Measurements from ENCODE around the gene GRIP2.

The GRIP2 gene

GRCh38 chr3:14549256-14549919 is 9.2 kb upstream of the GRIP2 start:
- no peaks in the 10 kb centered on the region for H4K20me1 ChIP-seq (ENCODE audit: insufficient read depth, low read length)
- no peak overlapping the region for H3K9ac ChIP-seq (ENCODE audit: low read length)
- no peak overlapping the region for H3K4me2 ChIP-seq (ENCODE audit: low read length)
- no peak overlapping the region for H3K27ac ChIP-seq (ENCODE audit: low read depth, low read length, poor library complexity, severe bottlenecking)
- H2AFZ ChIP-seq (ENCODE audit: low read length), result no peak overlapping the region
- no peaks in the 10 kb centered on the region for H3K36me3 ChIP-seq (ENCODE audit: insufficient read depth, low read length)
- no peaks in the 10 kb centered on the region for H3F3A ChIP-seq (ENCODE audit: insufficient read depth, low read length)
- TF ChIP-seq EZH2 (IDR thresholded peaks at IDR 0.05; ENCODE audit: borderline replicate concordance, low read length) (no peak), CTCF (IDR thresholded peaks at IDR 0.05; ENCODE audit: low read length) (peak; percentile 34)
- no peaks in the 10 kb centered on the region for H3K79me2 ChIP-seq (ENCODE audit: insufficient read depth, low read length)
- H3K9me2 ChIP-seq (ENCODE audit: low read depth, low read length), result no peaks in the 10 kb centered on the region
- peaks cover 8% of the 10 kb centered on the region; the same call in 1 of the 2 replicates for H3K27me3 ChIP-seq (ENCODE audit: insufficient read depth, low read length)
- H3K4me1 ChIP-seq (ENCODE audit: insufficient read depth, low read length, severe bottlenecking), result no peaks in the 10 kb centered on the region
- no peak overlapping the region for H3K4me3 ChIP-seq (ENCODE audit: low read depth, low read length, poor library complexity, severe bottlenecking)
- no peaks in the 10 kb centered on the region for H3K9me3 ChIP-seq (ENCODE audit: low read length)

- Histone ChIP-seq H3K27me3 (ENCODE audit: insufficient read depth, low read length) (peaks cover 8% of the 10 kb centered on the region; the same call in 1 of the 2 replicates), H3F3A (ENCODE audit: insufficient read depth, low read length) (no peaks in the 10 kb centered on the region), H4K20me1 (ENCODE audit: insufficient read depth, low read length) (no peaks in the 10 kb centered on the region), H3K4me1 (ENCODE audit: insufficient read depth, low read length, severe bottlenecking) (no peaks in the 10 kb centered on the region), H2AFZ (ENCODE audit: low read length) (no peak overlapping the region), H3K79me2 (ENCODE audit: insufficient read depth, low read length) (no peaks in the 10 kb centered on the region), H3K9ac (ENCODE audit: low read length) (no peak overlapping the region), H3K4me2 (ENCODE audit: low read length) (no peak overlapping the region), H3K27ac (ENCODE audit: low read depth, low read length, poor library complexity, severe bottlenecking) (no peak overlapping the region), H3K9me2 (ENCODE audit: low read depth, low read length) (no peaks in the 10 kb centered on the region), H3K9me3 (ENCODE audit: low read length) (no peaks in the 10 kb centered on the region), H3K4me3 (ENCODE audit: low read depth, low read length, poor library complexity, severe bottlenecking) (no peak overlapping the region), H3K36me3 (ENCODE audit: insufficient read depth, low read length) (no peaks in the 10 kb centered on the region)
- TF ChIP-seq CTCF (IDR thresholded peaks at IDR 0.05; ENCODE audit: low read length) (peak; percentile 75), EZH2 (IDR thresholded peaks at IDR 0.05; ENCODE audit: borderline replicate concordance, low read length) (no peak)
Observed at GRCh38 chr3:14548321-14548729, 8.2 kb upstream of the GRIP2 start.

- H3K4me2 ChIP-seq (ENCODE audit: low read length), result no peak overlapping the region
- no peaks in the 10 kb centered on the region for H4K20me1 ChIP-seq (ENCODE audit: insufficient read depth, low read length)
- no peaks in the 10 kb centered on the region for H3F3A ChIP-seq (ENCODE audit: insufficient read depth, low read length)
- H3K4me1 ChIP-seq (ENCODE audit: insufficient read depth, low read length, severe bottlenecking), result no peaks in the 10 kb centered on the region
- no peaks in the 10 kb centered on the region for H3K79me2 ChIP-seq (ENCODE audit: insufficient read depth, low read length)
- H2AFZ ChIP-seq (ENCODE audit: low read length), result no peak overlapping the region
- no peaks in the 10 kb centered on the region for H3K9me3 ChIP-seq (ENCODE audit: low read length)
- no peaks in the 10 kb centered on the region for H3K36me3 ChIP-seq (ENCODE audit: insufficient read depth, low read length)
- no peak overlapping the region for H3K27ac ChIP-seq (ENCODE audit: low read depth, low read length, poor library complexity, severe bottlenecking)
- peaks cover 8% of the 10 kb centered on the region; the same call in 1 of the 2 replicates for H3K27me3 ChIP-seq (ENCODE audit: insufficient read depth, low read length)
- no peak overlapping the region for H3K9ac ChIP-seq (ENCODE audit: low read length)
- no peak overlapping the region for H3K4me3 ChIP-seq (ENCODE audit: low read depth, low read length, poor library complexity, severe bottlenecking)
- no peaks in the 10 kb centered on the region for H3K9me2 ChIP-seq (ENCODE audit: low read depth, low read length)
- no peak for TF ChIP-seq EZH2 (IDR thresholded peaks at IDR 0.05; ENCODE audit: borderline replicate concordance, low read length)
- TF ChIP-seq CTCF (IDR thresholded peaks at IDR 0.05; ENCODE audit: low read length), result no peak
Observed at GRCh38 chr3:14547693-14548092, 7.6 kb upstream of the GRIP2 start.

Measured in OCI-LY1 (cell line).